H1 (cell line): ENCODE results near the gene CEBPA.

Experiments used
- ATF2 ChIP-seq: IDR thresholded peaks from 2 replicates; pipeline ENCODE4 v1.6.1; 2012; ENCODE audit warnings: low read length, inconsistent platforms
- CEBPB ChIP-seq: IDR thresholded peaks from 2 replicates; pipeline ENCODE4 v1.6.1; 2012; ENCODE audit warnings: low read depth, low read length
- POLR2A ChIP-seq, 2 experiments: IDR thresholded peaks; 1 replicate in 1 of 2; 2 replicates in 1 of 2; pipeline ENCODE4 v1.6.1; 2011; ENCODE audit warnings: low read depth in 2 of 2, low read length in 2 of 2, mild to moderate bottlenecking in 2 of 2; ENCODE audit errors: control extremely low read depth in 1 of 2
- SIN3A ChIP-seq, 2 experiments: IDR thresholded peaks in 1 of 2; conservative IDR thresholded peaks in 1 of 2; 2 replicates each; pipeline ENCODE4 v1.6.1; 2011 to 2012; ENCODE audit warnings: low read length in 2 of 2, improper control_type of control experiment in 1 of 2, low read depth in 1 of 2, mild to moderate bottlenecking in 1 of 2

DNA sequence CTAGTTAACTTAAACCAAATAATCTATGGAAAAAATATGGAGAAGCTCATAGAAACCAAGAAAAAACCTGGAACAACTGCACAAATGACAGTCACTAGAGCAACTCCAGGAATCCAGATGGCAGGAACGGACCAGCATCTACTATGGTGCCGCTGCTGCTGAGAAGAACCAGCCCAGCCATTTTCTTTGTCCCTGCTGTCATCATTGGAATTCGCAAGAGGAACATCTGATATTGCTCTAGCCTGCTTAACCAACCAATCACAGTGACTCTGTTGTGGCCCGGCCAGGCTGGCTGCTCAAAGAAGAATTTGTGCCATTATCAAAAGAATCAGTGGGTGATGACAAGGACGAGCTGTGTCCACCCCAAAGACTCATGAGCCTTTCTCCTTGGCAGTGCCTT lies 33.1 kb upstream of the CEBPA start:
- TF ChIP-seq CEBPB (no peak), ATF2 (no peak), SIN3A (conservative IDR thresholded peaks at IDR 0.05 in 1 of 2, IDR thresholded peaks at IDR 0.05 in 1 of 2; ENCODE audit: low read depth in 1 of 2, low read length in 2 of 2) (no peak), POLR2A (IDR thresholded peaks at IDR 0.05; ENCODE audit: control extremely low read depth in 1 of 2, low read depth in 2 of 2, low read length in 2 of 2) (no peak)
